Stimulated activated naive CD8-positive, alpha-beta T cell treated with anti-CD3 and anti-CD28 coated beads, Interleukin-15, Interleukin-2, amounts not matched to agents 100 U/mL and 50 U/mL, for 24 hours (primary cell): ENCODE results near the gene HMGXB4.

Experiments used
- ATAC-seq: fragments of 150-1000 bp; cut with Tn5 transposase; one replicate; pipeline ENCODE4 v1.10.0; 2021
- DNase-seq: peaks from one replicate; pipeline ENCODE4 v3.0.0; 2021

Gene HMGXB4

GRCh38 chr22:35310556-35311550 lies 53.6 kb downstream of the HMGXB4 start:
- no peak for ATAC-seq

GRCh38 chr22:35311551-35311999 lies 54.3 kb downstream of the HMGXB4 start:
- ATAC-seq, result no peak

More at GRCh38 chr22:35310556-35311550, 53.6 kb downstream of the HMGXB4 start:
- no peak for DNase-seq

GRCh38 chr22:35312198-35313059 lies 55.1 kb downstream of the HMGXB4 start:
- ATAC-seq, result peak; percentile 40
- no peak for DNase-seq

More at GRCh38 chr22:35311551-35311999, 54.3 kb downstream of the HMGXB4 start:
- DNase-seq, result no peak

GRCh38 chr22:35313311-35314121 lies 56.2 kb downstream of the HMGXB4 start:
- peak; percentile 25 for DNase-seq
- ATAC-seq, result peak; percentile 74

- ATAC-seq (no peak), DNase-seq (no peak)
Measured at GRCh38 chr22:35314161-35314942, 57.1 kb downstream of the HMGXB4 start.

- ATAC-seq, result no peak
- DNase-seq, result no peak
Measured at GRCh38 chr22:35315141-35315854, 58.0 kb downstream of the HMGXB4 start.

- no peak for DNase-seq
- no peak for ATAC-seq
Measured at GRCh38 chr22:35315855-35316745, 58.8 kb downstream of the HMGXB4 start.

- ATAC-seq (no peak), DNase-seq (no peak)
Measured at GRCh38 chr22:35316751-35317150, 59.5 kb downstream of the HMGXB4 start.

GRCh38 chr22:35317680-35318290 lies 60.5 kb downstream of the HMGXB4 start:
- DNase-seq (no peak), ATAC-seq (no peak)

GRCh38 chr22:35318346-35319215 lies 61.3 kb downstream of the HMGXB4 start:
- ATAC-seq, result no peak
- DNase-seq, result no peak

- DNase-seq, result no peak
- no peak for ATAC-seq
Measured at GRCh38 chr22:35319244-35319985, 62.1 kb downstream of the HMGXB4 start.

GRCh38 chr22:35322126-35322525 lies 64.8 kb downstream of the HMGXB4 start:
- ATAC-seq, result no peak
- no peak for DNase-seq

- ATAC-seq, result no peak
- no peak for DNase-seq
Measured at GRCh38 chr22:35322893-35323292, 65.6 kb downstream of the HMGXB4 start.

GRCh38 chr22:35323305-35323704 lies 66.0 kb downstream of the HMGXB4 start:
- ATAC-seq (no peak), DNase-seq (no peak)

GRCh38 chr22:35324067-35324466 lies 66.8 kb downstream of the HMGXB4 start:
- DNase-seq, result no peak
- no peak for ATAC-seq

GRCh38 chr22:35324762-35325161 lies 67.5 kb downstream of the HMGXB4 start:
- ATAC-seq (no peak), DNase-seq (no peak)

GRCh38 chr22:35325209-35325608 lies 67.9 kb downstream of the HMGXB4 start:
- ATAC-seq, result no peak
- no peak for DNase-seq
